Activated CD8-positive, alpha-beta memory T cell treated with anti-CD3 and anti-CD28 coated beads for 48 hours (primary cell): ENCODE data around the gene TBC1D1.

Source experiments
- DNase-seq, 3 experiments: peaks; one replicate each; pipeline ENCODE4 v3.0.0-alpha.2; 2020; ENCODE audit warnings: low read depth in 2 of 3, low spot score in 2 of 3

The TBC1D1 gene

DNA sequence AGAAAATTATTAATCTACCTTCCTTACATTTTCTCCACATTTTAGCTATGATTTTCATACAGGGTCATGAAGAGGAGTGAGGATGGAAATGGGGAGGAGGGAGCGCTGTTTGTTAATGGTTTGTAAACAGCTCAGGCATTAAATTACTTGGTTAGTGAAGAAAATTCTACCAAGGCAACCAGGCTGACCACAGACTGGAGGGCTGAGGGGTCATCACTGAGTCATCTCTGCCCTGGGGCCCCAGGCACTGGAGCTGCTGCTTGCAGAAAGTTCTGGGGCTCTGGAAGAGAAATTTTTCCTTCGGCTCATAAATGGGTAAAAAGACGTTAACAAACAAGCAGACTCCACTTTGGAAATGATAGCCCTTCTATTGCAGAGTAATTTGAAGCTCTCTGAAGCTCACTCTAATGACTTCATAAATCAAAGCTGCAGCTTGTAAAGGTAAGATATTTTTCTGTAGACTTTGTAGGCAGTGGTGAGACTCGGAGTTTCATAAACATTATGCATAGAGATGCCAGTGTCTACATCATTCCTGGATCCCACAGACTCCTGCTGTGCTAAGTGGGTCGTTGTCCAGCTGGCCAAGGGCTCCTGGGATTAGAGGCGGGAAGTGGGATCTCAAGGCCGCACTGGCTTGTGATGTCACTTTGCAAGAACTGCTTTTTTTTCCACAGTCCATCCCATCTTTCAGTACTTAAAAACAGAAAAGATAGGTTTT lies 228.9 kb downstream of the TBC1D1 start:
- DNase-seq, result no peak

DNA sequence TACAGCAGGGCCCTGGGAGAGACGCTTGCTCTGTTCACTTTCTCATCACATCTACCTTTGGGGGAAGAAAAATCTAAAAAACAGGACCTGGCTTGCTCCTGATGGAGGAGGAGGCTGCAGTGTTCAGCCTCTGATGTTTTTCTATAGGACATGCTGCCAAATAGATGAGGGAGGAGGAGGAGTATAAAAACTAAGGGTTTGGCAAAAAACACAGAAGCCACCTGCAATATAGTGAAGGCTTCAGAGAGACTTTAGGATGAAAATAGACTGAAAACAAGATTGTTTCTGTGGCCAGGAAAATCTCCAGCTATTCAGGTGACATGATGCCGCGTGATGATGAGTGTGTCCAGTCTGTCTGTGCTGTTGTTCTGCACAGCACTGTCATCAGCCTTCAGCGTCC lies 229.9 kb downstream of the TBC1D1 start:
- DNase-seq, result no peak

DNA sequence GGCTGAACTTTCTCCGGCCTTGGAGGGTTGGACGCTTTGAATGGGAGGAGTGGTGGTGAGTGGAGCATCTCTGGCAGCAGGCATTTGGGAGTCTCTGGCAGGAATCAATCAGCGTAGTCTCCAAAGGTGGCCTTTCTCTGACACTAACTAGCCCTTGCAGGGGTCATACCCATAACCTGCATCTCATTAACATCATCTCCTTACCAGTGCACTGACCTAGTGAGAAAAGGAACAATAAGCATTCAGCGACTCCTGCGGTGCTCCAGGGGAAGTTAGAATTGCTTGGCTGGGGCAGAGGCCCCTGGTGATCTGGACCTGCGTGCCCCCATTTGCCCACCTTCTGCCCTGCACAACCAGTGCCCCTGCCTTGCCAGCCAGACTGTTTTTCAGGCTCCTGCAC lies 231.2 kb downstream of the TBC1D1 start:
- no peak for DNase-seq

DNA sequence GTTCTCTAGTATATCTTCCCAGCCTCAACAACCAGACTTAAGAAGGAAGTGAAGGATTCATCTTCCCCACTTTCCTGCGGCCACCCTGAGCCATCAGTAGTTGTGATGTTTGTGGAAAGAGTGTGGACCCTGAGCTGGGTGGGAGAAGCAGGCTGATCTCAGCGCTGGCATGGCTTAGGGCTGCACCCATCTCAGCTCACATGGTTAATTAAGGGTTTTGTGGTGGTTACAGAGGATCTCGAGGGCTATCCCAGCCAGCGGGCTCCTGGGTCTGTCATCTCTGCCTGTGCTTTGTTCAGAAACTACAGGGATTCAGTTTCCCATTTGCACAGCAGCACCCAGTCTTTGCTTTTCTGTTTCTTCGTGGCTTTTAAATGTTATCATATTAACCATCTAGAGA lies 232.7 kb downstream of the TBC1D1 start:
- DNase-seq, result no peak

DNA sequence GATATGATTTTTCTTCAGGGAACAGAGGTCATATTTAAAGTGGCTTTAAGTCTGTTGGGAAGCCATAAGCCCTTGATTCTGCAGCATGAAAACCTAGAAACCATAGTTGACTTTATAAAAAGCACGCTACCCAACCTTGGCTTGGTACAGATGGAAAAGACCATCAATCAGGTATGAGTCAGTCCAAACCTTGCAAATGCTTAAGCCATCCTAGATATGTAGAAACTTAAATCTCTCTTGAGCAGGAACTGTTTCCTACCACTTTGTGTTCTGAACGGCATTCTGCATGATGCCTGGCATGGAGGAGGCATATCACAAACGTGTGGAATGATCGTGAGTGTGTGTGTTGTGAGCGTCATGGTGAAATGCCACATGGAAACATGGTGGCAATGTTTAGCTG lies 234.1 kb downstream of the TBC1D1 start:
- no peak for DNase-seq

DNA sequence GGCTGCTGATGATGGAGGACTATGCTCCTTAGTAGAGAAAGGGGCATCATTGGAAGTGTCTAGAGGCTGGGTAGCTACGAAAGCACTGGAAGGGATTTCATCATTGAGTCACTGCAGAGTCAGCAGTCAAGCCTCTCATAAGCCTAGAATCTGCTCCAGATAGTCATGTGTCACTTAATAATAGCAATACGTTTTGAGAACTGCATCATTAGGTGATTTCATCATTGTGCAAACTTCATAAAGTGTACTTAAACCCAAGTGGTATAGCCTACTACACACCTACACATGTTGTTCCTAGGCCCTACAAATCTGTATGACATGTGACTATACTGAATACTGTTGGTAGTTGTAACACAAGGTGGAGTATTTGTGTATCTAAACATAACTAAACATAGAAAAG lies 234.9 kb downstream of the TBC1D1 start:
- DNase-seq, result no peak

DNA sequence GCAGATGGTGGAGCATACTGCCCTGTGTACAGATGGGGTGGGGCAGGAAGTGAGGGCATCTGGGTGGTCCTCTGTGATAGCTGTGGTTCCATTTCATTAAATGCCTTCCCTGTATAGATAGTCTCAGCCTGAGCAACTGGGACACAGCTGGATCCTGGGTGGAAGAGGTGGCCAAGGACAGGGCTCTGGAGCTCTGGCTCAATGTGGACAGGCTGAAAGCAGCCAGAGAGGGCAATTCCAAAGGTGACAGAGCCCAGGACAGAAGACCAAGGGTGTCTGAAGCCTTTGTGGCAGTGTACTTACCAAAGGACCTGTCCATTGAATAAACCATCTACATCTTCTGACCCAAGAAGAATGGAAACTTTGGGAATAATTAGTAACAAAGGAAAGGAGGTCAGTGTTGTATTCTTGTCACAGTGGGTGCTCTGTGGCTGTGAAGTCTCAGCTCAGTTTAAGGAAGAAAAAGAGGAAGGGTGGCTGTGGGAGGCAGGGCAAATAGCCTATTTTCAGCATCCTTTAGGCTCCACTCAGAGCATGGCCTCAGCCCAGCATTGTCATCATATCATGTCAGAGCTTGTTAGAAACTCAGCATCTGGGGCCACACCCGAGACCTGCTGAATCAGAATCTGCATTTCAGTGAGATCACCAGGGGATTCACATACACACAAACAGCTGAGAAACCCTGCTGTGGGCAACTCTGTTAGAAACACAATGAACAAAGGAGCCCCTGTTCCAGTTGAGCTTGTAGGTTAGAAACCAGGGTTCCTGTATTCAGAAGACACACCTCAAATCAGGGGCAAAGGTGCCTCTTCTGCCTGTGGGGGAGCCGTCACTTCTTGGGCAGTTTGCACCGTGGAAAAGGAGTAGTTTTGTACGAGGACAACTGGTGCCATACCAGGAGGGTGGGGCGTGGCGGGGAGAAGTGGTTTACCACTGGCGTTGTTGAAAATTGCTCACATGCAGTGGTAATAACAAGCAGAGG lies 237.9 kb downstream of the TBC1D1 start:
- peak; percentile 34 to 45 (median 38) for DNase-seq

DNA sequence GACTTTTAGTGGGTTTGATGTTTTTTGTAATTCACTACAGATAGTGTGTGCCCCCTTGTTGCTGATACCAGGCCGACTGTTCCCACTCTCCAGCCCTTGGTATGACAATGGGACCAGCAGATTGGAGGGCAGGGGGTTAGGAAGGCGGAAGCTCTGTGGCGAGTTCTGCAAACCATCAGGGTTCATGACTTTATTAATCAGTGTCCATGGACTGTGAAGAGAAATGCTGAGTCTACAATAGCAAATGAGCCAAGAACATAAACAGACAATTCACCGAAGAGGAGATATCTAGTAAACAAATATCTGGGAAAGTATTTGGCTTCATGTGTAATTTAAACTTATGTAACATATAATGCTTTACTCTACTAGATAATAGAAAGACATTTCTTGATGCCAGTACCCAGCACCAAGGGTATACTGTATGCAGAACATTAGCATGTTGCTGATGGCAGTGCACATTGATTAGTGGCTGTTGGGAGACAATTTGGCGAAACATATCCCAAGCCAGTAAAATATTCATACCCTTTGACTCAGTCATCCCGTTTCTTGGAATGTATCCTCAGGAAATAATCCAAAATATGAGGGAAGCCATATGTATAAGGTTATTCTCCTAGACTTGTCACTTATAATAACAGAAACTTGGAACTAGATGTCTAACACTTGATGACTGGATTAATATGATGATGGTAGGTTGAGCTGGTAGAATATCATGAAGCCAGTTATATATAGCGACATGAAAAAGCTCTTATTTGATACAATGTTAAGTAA lies 238.8 kb downstream of the TBC1D1 start:
- DNase-seq, result no peak

DNA sequence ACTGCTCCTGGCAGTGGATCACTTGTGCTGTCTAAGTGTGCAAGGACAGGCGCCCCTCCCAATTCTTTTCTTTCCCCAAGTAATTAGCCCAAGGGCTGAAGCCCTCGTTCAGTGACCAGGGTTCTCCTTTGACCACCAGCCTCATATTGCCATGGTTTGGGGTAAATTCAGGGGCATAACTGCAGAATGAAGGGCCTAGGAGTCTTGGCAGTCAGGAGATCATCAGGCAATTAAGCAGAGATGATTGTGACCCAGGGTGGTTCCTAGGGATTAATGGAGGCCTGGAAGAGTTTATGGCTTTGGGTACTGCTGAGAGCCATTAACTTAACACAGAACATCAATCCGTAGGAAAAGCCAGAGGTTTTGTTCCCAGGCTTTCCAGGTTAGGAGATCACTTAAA lies 240.0 kb downstream of the TBC1D1 start:
- DNase-seq, result no peak

DNA sequence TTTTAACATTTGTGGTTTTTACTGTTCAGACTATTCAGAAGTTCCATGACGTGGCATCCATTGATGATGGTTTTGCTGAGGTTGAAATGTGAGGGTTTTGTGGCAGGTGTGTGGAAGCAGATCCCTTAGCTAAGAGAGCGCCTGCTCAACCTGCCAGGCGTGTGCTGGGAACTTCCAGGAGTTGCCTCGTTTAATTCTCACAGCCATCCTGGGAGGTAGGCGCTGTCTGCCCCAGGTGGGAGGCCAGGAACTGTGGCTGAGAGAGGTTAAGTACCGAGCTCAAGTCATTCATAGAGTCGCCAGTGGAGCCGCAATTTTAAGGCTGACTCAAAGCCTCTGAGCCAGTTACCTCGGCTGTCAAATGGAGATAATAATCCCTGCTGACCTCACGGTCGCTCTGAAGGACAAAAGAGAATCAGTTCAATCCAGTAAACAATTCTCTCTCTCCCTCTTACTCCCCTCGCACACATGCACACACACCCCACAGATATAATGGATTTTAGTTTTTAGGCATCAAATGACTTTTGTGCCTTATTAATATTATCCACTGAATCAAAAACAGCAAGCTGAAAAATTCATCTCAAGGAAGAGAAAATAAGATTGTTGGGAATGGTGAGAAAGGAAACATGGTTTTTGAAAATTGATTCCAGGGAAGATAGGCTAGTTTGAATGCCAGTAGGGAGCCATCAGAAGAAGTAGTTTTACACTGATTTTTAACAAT lies 240.6 kb downstream of the TBC1D1 start:
- DNase-seq, result peak; percentile 30 to 59 (median 50)

DNA sequence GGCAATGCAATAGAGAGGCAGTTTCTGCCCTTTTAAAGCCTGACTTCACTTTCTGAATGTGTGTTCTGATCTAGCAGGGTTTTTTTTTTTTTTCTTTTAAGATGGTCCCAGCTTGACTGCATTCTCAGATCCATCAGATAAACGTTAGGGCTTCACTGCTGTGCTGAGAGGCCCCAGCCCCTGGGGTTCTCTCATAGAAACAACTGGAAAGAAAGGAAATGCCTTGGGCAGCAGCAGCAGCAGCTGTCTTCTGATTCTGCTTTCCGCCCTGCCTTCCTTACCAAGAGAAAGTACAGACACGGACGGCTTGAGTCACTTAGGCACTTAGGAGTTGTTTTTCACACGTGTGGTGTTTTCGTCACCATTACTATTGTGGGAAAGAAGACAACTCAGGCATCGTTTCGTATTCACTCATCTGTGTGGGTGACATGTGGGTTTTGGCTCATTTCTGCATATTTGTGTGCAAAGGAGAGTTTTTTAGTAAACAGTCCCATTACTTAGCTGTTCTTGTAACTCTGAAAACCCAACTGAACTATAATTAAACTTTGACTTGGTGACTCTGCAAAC lies 241.3 kb downstream of the TBC1D1 start:
- peak in 2 of 3 experiments; percentile 30 to 46 for DNase-seq

DNA sequence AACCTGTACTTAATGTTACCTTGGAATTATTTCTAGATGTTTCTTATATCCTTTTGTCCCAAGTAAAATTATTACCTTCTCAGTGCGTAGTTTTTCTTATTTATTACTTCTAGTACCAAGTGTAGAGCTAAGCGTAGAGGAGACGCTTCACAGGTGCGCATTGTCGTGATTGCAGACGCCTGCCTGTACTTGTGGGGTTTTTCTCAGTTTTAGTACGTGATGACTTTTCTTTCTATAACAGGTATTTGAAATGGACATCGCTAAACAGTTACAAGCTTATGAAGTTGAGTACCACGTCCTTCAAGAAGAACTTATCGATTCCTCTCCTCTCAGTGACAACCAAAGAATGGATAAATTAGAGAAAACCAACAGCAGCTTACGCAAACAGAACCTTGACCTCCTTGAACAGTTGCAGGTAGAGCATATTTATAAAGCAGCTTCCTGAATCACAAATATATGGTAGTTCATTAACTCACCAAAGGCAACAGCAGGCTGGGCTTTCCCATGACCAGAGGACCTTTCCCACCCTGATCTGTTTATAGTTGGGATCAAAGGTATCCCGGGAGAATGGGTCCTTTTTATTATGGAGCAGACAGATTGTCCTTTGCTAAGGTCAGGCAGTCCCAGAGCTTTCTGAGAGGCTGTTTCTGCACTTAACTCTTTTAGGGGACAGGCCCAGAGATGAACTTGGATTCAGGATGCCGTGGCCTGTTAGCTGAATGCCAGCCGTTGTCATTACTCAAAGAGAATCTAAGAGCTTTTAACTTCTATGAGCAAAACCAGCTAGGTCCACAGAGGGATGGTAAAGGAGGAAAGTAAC lies 242.2 kb downstream of the TBC1D1 start:
- no peak for DNase-seq

DNA sequence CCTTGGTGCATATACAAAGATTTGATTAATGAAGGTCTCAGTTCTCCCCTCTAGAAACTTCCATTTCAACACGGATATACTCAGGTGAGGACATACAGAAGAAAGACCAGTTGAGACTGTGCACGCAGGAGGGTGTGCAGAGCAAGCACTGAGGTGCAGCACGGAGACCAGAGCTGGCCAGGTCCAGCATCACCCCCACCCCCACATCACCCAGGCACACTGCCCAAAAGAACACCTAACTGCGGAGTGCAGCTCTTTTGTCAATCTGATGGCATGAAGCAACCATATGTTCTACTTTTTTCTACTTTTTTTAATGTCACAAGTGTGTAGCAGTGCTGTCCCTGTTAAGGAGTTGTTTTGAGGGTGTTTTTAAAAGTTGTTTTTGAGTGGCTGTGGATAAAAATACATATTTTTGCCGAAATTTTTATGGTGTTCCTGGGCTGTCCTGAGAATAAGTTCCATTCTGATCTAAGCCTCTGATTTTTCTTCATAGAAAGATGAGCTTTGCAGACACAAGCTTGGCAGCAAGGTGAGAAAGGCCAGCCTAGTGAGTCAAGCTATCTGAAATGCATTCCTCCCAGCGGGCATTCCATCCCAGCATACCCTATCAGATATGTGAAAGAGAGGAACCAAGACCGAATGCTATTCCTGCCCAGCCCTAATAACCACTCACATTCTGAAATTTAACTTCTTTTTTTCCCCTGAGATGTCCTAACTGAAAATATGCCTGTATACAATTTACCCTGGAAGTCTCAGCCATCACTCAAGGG lies 243.0 kb downstream of the TBC1D1 start:
- no peak for DNase-seq

DNA sequence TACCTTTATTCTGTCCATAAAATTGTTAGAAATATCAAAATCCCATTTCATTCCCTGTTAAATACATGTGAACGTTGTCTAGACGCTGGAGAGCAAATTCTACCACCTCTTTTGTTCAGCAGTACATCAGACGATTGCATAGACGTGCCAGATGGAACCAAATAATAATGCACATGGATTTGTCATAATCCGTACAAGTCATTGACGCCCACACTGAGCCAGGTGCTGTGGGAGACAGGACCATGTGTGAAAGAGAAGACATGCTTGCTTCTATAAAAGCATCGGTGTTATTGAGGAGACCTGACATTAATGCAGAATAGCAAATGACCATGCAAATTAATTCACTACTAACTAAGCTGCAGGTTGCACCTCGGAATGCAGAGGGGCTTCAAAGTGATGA lies 244.3 kb downstream of the TBC1D1 start:
- no peak for DNase-seq

DNA sequence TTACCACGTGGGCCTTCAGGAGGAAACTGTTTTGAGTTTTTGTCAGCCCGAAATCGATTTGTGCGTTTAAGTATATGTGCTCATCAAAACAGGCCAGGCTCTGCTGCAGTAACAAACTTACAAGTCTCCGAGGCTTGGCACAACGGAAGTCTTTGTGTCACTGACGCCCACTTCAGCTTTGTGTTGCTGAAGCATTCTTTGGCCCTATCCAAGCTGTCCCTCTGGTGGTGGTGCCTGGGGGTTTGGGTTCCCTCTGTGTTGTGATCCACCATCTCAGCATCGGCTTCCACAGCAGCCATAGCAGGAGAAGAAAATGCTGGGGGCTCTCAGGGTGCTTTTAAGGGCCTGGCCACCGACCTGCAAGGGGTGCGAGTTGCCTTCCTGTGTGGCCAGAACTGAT lies 245.7 kb downstream of the TBC1D1 start:
- no peak for DNase-seq

DNA sequence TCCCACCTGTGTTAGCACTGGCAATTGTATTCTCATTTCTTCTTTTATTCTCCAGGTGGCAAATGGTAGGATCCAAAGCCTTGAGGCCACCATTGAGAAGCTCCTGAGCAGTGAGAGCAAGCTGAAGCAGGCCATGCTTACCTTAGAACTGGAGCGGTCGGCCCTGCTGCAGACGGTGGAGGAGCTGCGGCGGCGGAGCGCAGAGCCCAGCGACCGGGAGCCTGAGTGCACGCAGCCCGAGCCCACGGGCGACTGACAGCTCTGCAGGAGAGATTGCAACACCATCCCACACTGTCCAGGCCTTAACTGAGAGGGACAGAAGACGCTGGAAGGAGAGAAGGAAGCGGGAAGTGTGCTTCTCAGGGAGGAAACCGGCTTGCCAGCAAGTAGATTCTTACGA lies 246.2 kb downstream of the TBC1D1 start:
- no peak for DNase-seq

DNA sequence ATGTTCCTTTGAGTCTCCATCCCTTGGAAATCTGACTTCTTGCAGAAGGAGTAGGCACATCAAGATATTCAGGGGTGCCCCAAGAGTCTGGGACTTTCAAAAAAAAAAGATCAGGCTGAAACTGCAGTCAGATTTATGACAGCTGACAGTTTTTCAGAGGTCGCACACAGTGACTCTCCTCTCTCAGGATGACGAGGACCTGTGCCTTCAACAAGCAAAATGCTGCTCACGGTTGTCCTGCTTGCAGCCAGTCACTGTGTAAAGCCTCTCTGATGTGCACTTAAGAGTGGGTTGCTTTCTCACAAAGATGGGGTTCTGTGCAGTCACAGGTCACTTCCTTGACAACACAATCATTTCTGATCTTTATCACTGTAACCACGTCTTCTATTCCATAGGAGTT lies 247.5 kb downstream of the TBC1D1 start:
- no peak for DNase-seq

DNA sequence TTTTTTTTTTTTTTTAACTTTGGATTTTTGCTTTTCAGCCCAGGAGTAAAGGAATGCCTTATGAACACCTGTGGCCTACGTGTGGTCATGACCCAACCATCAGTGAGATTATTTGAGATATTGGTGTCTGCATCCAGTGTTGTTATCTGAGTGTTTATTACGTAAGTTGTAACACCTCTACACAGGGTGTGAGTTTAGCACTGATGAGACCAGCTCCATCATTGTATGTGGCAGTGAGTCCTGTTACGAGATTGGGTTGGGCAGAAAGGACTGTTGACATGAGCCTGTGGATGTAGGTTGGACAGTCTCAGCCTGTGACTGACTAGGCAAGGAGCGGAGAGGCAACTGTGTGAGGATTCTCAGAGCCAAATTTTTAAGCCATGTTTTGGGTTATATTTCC lies 248.3 kb downstream of the TBC1D1 start:
- no peak for DNase-seq

DNA sequence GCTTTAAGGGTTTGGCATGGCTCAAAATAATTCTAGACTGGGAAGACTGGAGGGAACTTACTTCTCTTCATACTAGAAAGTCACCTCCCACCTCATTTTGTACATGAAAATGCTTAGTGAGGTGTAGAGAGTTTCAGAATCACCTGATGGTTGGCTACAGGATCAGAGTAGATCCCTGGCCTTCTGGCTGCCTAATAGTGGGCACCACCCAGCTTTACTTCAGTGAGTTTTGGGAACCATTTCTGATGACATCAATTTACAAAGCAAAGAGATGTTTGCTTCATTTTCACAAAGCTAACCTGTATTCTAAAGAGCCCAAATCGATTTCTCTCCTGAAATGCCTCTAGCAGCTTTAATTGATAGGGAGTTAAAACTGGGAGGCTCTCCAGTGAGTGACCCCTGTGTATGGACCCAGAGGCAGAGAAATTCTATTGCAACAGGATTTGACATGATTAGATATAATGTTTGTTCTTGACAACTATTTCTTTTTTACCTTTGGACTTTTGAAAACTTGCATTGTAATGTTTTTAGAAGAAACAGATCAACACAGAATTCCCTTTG lies 249.8 kb downstream of the TBC1D1 start:
- DNase-seq, result no peak
